Right kidney (tissue), 1 donor: ENCODE measurements around the gene NBAS.
"Not testable (repeated sequence)": the region's sequence is repeated elsewhere in the genome, so short reads cannot be mapped to it uniquely, and the experiment has no call there.

ENCODE experiments used
- DNase-seq: peaks from one replicate; pipeline ENCODE4 v3.0.0-alpha.2; 2016

Gene NBAS

GRCh38 chr2:15415748-15416147 is 145.4 kb downstream of the NBAS start:
- no peak for DNase-seq

- no peak for DNase-seq
Measured at GRCh38 chr2:15412779-15413178, 148.4 kb downstream of the NBAS start.

DNA sequence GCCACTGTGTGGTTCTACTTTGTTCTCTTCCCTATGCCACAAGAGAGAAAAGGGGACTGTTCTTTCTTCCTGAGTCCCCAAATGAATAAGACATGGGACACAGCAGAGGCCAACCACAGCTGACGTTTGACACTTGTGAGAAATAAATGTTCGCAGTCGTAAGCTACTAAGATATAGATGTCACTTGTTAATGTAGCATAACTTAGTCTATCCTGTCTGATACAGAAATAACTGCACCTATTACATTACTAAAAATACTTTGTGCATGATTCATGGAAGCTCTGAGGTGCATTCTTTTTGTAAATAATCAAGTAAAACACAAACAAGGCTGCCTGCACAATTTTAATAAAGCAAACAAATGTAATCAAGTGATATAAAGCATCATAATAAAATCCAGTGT is 148.8 kb downstream of the NBAS start:
- no peak for DNase-seq

- no peak for DNase-seq
Measured at GRCh38 chr2:15410884-15411283, 150.2 kb downstream of the NBAS start.

GRCh38 chr2:15408759-15409158 is 152.4 kb downstream of the NBAS start:
- DNase-seq = no peak

DNA sequence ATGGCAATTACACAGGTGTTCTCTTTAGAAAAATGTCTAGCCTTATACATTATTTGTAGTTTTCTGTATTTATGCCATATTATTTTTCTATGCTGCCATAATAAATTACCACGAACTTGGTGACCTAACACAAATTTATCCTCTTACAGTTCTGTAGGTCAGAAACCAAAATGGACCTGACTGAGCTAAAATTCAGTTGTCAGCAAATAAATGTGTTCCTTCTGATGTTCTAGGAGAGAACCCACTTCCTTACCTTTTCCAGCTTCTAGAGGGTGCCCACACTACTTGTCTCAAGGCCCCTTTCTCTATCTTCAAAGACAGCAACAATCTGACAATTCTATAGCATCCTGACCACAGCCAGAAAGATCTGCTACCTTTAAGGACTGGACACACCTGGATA is 153.5 kb downstream of the NBAS start:
- no peak for DNase-seq

DNA sequence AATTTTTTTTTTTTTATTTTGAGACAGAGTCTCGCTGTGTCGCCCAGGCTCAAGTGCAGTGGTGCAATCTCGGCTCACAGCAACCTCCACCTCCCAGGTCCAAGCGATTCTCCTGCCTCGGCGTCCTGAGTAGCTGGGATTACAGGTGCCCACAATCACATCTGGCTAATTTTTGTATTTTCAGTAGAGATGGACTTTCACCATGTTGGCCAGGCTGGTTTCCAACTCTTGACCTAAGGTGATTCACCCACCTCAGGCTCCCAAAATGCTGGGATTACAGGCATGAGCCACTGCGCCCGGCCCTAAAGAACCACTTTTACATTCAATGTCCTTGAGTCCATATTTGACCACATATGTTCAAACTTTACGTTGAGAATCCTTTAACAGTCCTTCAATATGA is 156.6 kb downstream of the NBAS start:
- not testable (repeated sequence) for DNase-seq

- DNase-seq = no peak
Measured at GRCh38 chr2:15400240-15400826, 160.8 kb downstream of the NBAS start.

DNA sequence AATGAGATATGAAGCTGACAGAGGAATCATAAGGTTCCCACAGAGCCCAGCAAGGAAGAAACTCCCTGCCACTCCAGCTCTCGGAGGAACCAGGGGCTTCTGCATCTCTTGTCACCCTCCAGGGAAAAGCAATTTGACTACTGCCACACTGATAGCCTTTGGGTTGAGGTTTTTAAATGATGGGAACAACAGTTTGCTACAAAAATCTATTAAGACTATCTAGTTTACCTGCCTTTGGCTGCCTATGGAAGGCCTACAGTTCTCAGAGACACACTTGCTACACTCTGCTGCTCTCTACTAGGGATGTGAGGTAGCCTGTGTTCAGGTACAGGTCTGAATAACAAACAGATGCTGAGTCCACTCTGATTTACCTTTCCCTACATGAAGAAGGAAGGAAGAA is 161.9 kb downstream of the NBAS start:
- no peak for DNase-seq

GRCh38 chr2:15391751-15392150 is 169.4 kb downstream of the NBAS start:
- no peak for DNase-seq

- no peak for DNase-seq
Measured at GRCh38 chr2:15389895-15390294, 171.2 kb downstream of the NBAS start.

GRCh38 chr2:15389326-15389700 is 171.8 kb downstream of the NBAS start:
- DNase-seq = no peak

GRCh38 chr2:15388406-15389325 is 172.5 kb downstream of the NBAS start:
- no peak for DNase-seq

DNA sequence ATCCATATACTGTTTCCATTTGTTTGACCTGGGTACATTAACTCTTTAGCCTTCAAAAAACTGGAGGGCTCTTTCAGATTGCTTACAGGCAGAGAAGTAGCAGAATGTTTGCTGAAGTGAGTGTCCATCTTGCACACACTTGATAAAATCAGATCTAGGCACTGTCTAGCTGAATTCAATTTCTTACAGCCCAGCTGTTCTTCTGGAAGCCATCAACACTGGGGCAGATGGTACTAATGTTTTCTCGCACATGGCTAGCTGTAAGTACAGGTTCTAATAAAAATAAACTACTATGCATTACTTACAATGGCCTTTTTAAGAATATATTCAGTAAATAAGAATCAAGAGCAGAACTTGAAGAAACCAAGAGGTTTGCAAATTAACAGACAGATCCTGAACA is 175.9 kb downstream of the NBAS start:
- no peak for DNase-seq

- no peak for DNase-seq
Measured at GRCh38 chr2:15383695-15384350, 177.3 kb downstream of the NBAS start.

- DNase-seq = no peak
Measured at GRCh38 chr2:15378148-15378908, 182.8 kb downstream of the NBAS start.

GRCh38 chr2:15377202-15377601 is 183.9 kb downstream of the NBAS start:
- no peak for DNase-seq

- DNase-seq = no peak
Measured at GRCh38 chr2:15372019-15372418, 189.1 kb downstream of the NBAS start.

GRCh38 chr2:15369129-15369528 is 192.0 kb downstream of the NBAS start:
- no peak for DNase-seq

DNA sequence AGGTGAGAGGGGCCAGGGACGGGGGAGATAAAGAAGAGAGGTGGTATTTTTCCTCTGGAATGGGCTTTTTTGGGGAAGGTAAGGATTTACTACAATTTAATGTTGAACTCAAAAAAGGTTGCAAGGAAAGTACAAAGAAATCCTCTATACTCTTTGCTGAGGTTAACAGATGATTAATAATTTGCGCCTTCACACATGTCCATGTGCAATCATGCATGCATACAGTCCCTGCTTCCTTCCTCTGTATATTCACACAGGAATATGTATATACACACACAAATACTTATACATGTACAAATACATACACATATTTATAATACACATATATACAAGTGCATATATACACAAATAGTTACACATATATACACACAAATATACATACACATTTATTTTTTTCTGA is 193.4 kb downstream of the NBAS start:
- DNase-seq = no peak

GRCh38 chr2:15367205-15367604 is 193.9 kb downstream of the NBAS start:
- DNase-seq = no peak

DNA sequence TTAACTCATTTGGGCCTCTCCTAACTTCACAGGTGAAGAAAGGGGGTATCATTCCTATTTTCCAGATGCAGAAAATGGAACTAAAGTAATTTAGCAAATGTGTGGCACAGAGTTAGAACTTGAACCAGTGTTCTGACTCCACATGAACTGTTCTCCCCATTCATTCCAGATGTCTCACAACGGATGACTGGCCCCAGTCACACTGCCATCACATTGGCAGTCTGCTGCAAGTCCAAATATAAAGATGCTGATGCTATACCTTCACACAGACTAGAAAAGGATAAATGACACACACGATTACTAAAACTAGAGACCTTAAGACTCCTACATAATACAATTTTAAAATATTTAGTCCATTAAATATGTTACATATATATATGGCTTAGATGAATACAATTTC is 195.7 kb downstream of the NBAS start:
- no peak for DNase-seq

GRCh38 chr2:15364561-15364960 is 196.6 kb downstream of the NBAS start:
- no peak for DNase-seq
